ENCODE data around the gene PCAT6. TPM values are rescaled to one million over a fixed set of nuclear protein-coding genes. Genes with fewer than 3 reads are reported as not detected.
A peak's percentile ranks its signal among the peaks of the same experiment; 100 is the strongest.

PCAT6 gene
- total and polyA plus RNA-seq, 7 experiments from 2014 or later = 0.70 to 1.5 (median 0.94) TPM; not detected in 3

GRCh38 chr1:202836623-202837403, 26.1 kb downstream of the PCAT6 start:
- Histone ChIP-seq H3K27ac (ENCODE audit: low read depth, low read length) (no peak overlapping the region), H3K4me1 (ENCODE audit: control insufficient read depth in 2 of 2, insufficient read depth in 2 of 2, low read length in 2 of 2) (peaks cover 20% of the 10 kb centered on the region in 2 donors), H3K36me3 (ENCODE audit: control insufficient read depth in 2 of 3, insufficient read depth in 3 of 3, low read length in 3 of 3) (no peaks in the 10 kb centered on the region), H3K27me3 (ENCODE audit: control insufficient read depth in 2 of 2, insufficient read depth in 2 of 2, low read length in 2 of 2) (no peaks in the 10 kb centered on the region), H3K4me3 (ENCODE audit: low read length) (no peak overlapping the region), H3K9me3 (ENCODE audit: control insufficient read depth in 2 of 3, low read length in 3 of 3) (no peaks in the 10 kb centered on the region)
- POLR2A ChIA-PET = no interaction called here
- Mint-ChIP-seq H3K9me3 (no peaks in the 10 kb centered on the region), H3K27ac (peak overlapping the region in 3 of 9 donors; percentile 13 to 87 (median 43)), H3K36me3 (peaks cover 0 to 1% (median 0%) of the 10 kb centered on the region in 5 donors), H3K4me1 (peaks cover 10 to 60% (median 28%) of the 10 kb centered on the region in 7 donors), H3K27me3 (peaks cover 0 to 6% (median 0%) of the 10 kb centered on the region in 5 donors), H3K4me3 (peak overlapping the region in 4 of 10 donors; percentile 6 to 84 (median 42))
- intact Hi-C loops (cut with micrococcal nuclease) = loop anchor here in 1 of 2 donors (5.0 kb wide), 1 partner anchor 35 kb away; no protein-coding TSS in a partner anchor
- ATAC-seq (peak; percentile 64), DNase-seq (no peak)
- CTCF ChIA-PET = no interaction called here

DNA sequence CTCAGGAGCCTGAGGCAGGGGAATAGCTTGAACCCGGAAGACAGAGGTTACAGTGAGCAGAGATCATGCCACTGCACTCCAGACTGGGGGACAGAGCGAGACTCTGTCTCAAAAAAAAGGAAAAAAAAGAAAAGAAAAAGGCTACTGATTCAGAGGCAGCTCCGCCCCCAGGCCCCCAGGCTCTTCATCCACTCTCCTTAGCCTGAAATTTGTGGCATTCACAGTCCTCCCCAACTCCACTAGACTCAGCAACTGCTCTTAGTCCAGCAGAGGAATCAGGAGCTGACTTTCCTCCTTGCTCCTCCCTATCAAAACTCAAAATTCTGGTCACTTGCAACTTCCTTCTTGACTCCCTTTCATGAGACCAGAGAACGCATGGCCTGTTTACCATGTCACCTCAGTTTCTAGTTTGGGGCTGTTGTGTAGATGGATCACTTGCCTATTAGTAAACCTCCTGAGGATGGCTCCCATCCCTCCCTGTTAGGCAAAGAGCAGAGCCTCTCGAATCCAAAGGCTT, 27.1 kb downstream of the PCAT6 start:
- POLR2A ChIA-PET = no interaction called here
- no peaks in the 10 kb centered on the region for H3K36me3 Mint-ChIP-seq
- peaks cover 10 to 52% (median 28%) of the 10 kb centered on the region in 7 donors for H3K4me1 Mint-ChIP-seq
- Histone ChIP-seq H3K27me3 (ENCODE audit: control insufficient read depth in 2 of 2, insufficient read depth in 2 of 2, low read length in 2 of 2) (no peaks in the 10 kb centered on the region), H3K4me3 (ENCODE audit: low read length) (no peak overlapping the region), H3K9me3 (ENCODE audit: control insufficient read depth in 2 of 3, low read length in 3 of 3) (no peaks in the 10 kb centered on the region), H3K36me3 (ENCODE audit: control insufficient read depth in 2 of 3, insufficient read depth in 3 of 3, low read length in 3 of 3) (no peaks in the 10 kb centered on the region), H3K4me1 (ENCODE audit: control insufficient read depth in 2 of 2, insufficient read depth in 2 of 2, low read length in 2 of 2) (peaks cover 20% of the 10 kb centered on the region in 2 donors), H3K27ac (ENCODE audit: low read depth, low read length) (no peak overlapping the region)
- peaks cover 0 to 6% (median 0%) of the 10 kb centered on the region in 5 donors for H3K27me3 Mint-ChIP-seq
- ATAC-seq (no peak), DNase-seq (no peak)
- peak overlapping the region in 1 of 10 donors; percentile 37 for H3K4me3 Mint-ChIP-seq
- no peaks in the 10 kb centered on the region for H3K9me3 Mint-ChIP-seq
- intact Hi-C loops (cut with micrococcal nuclease) = loop anchor here in 1 of 2 donors (5.0 kb wide), 1 partner anchor 36 kb away; no protein-coding TSS in a partner anchor
- CTCF ChIA-PET = no interaction called here
- H3K27ac Mint-ChIP-seq = peak overlapping the region in 1 of 9 donors; percentile 54

GRCh38 chr1:202843081-202843480, 32.3 kb downstream of the PCAT6 start:
- no peak overlapping the region for H3K27ac Mint-ChIP-seq
- H3K4me1 ChIP-seq (ENCODE audit: control insufficient read depth in 2 of 2, insufficient read depth in 2 of 2, low read length in 2 of 2) = no peaks in the 10 kb centered on the region
- CTCF ChIA-PET = no interaction called here
- H3K27me3 ChIP-seq (ENCODE audit: control insufficient read depth in 2 of 2, insufficient read depth in 2 of 2, low read length in 2 of 2) = no peaks in the 10 kb centered on the region
- no peak overlapping the region for H3K27ac ChIP-seq (ENCODE audit: low read depth, low read length)
- H3K4me1 Mint-ChIP-seq = peaks cover 0 to 18% (median under 1%) of the 10 kb centered on the region in 7 donors
- no peak overlapping the region for H3K4me3 ChIP-seq (ENCODE audit: low read length)
- H3K9me3 Mint-ChIP-seq = no peaks in the 10 kb centered on the region
- H3K9me3 ChIP-seq (ENCODE audit: control insufficient read depth in 2 of 3, low read length in 3 of 3) = no peaks in the 10 kb centered on the region
- H3K4me3 Mint-ChIP-seq = no peak overlapping the region
- POLR2A ChIA-PET = no interaction called here
- H3K36me3 ChIP-seq (ENCODE audit: control insufficient read depth in 2 of 3, insufficient read depth in 3 of 3, low read length in 3 of 3) = no peaks in the 10 kb centered on the region
- no peaks in the 10 kb centered on the region for H3K36me3 Mint-ChIP-seq
- peaks cover 0 to 8% (median 6%) of the 10 kb centered on the region in 5 donors for H3K27me3 Mint-ChIP-seq
- ATAC-seq (no peak), DNase-seq (no peak)
- intact Hi-C loops (cut with micrococcal nuclease) = no loop called here

DNA sequence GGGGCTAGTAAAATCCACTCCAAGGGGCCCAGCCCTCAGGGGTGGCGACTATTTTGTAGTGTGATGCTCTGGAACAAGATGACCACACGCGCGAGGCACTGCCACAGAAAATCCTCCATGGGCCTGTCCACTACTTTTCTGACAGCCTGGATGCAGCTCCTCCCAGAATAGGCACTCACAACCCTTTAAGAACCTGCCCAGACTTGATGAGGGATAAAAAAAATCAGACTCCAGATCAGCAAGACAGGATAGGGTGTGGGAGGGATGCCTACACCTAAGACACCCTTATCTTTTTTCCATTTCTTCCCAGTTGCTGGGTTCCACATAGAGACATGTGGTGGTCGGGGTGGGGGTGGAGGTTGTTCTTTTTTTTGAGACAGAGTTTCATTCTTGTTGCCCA, 33.5 kb downstream of the PCAT6 start:
- H3K36me3 Mint-ChIP-seq = no peaks in the 10 kb centered on the region
- H3K27ac Mint-ChIP-seq = no peak overlapping the region
- Histone ChIP-seq H3K27me3 (ENCODE audit: control insufficient read depth in 2 of 2, insufficient read depth in 2 of 2, low read length in 2 of 2) (no peaks in the 10 kb centered on the region), H3K4me3 (ENCODE audit: low read length) (no peak overlapping the region), H3K36me3 (ENCODE audit: control insufficient read depth in 2 of 3, insufficient read depth in 3 of 3, low read length in 3 of 3) (no peaks in the 10 kb centered on the region), H3K9me3 (ENCODE audit: control insufficient read depth in 2 of 3, low read length in 3 of 3) (no peaks in the 10 kb centered on the region), H3K4me1 (ENCODE audit: control insufficient read depth in 2 of 2, insufficient read depth in 2 of 2, low read length in 2 of 2) (no peaks in the 10 kb centered on the region), H3K27ac (ENCODE audit: low read depth, low read length) (no peak overlapping the region)
- no peak for ATAC-seq
- H3K4me1 Mint-ChIP-seq = peaks cover 0 to 21% (median 0%) of the 10 kb centered on the region in 7 donors
- POLR2A ChIA-PET = no interaction called here
- intact Hi-C loops (cut with micrococcal nuclease) = no loop called here
- H3K27me3 Mint-ChIP-seq = peaks cover 0 to 8% (median 6%) of the 10 kb centered on the region in 5 donors
- H3K9me3 Mint-ChIP-seq = no peaks in the 10 kb centered on the region
- H3K4me3 Mint-ChIP-seq = no peak overlapping the region
- DNase-seq = no peak
- CTCF ChIA-PET = no interaction called here

DNA sequence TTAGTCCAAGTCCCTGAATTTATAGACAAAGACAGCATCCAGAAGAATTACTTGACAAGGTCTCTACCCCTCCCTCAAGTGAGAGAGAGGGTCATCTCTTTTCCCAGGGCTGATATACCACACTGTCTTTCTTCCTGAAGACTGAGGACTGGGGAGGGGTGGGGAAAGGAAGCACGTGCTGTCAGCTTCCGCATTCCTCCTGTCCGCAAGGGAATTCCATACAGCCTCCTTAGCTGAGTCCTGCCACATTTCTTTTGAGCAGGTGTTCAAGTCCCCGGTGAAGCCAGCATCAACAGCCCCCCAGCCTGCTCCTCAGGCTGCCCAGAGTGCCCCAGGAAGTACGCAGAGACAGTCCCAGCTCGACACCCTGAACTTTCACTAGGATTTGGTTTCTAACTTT, 34.2 kb downstream of the PCAT6 start:
- Mint-ChIP-seq H3K9me3 (no peaks in the 10 kb centered on the region), H3K36me3 (no peaks in the 10 kb centered on the region), H3K27ac (no peak overlapping the region), H3K27me3 (peaks cover 0 to 8% (median 6%) of the 10 kb centered on the region in 5 donors), H3K4me1 (peaks cover 0 to 24% (median 0%) of the 10 kb centered on the region in 7 donors), H3K4me3 (no peak overlapping the region)
- no peaks in the 10 kb centered on the region for H3K27me3 ChIP-seq (ENCODE audit: control insufficient read depth in 2 of 2, insufficient read depth in 2 of 2, low read length in 2 of 2)
- DNase-seq (no peak), ATAC-seq (no peak)
- H3K9me3 ChIP-seq (ENCODE audit: control insufficient read depth in 2 of 3, low read length in 3 of 3) = no peaks in the 10 kb centered on the region
- intact Hi-C loops (cut with micrococcal nuclease) = no loop called here
- no peak overlapping the region for H3K4me3 ChIP-seq (ENCODE audit: low read length)
- H3K4me1 ChIP-seq (ENCODE audit: control insufficient read depth in 2 of 2, insufficient read depth in 2 of 2, low read length in 2 of 2) = no peaks in the 10 kb centered on the region
- H3K27ac ChIP-seq (ENCODE audit: low read depth, low read length) = no peak overlapping the region
- no peaks in the 10 kb centered on the region for H3K36me3 ChIP-seq (ENCODE audit: control insufficient read depth in 2 of 3, insufficient read depth in 3 of 3, low read length in 3 of 3)
- CTCF ChIA-PET = no interaction called here
- POLR2A ChIA-PET = interaction anchor here (0.6 kb wide), 1 partner anchor 34 kb away, joined by 3 read pairs; the partner anchor contains the start of gene PCAT6

GRCh38 chr1:202848191-202848542, 37.4 kb downstream of the PCAT6 start:
- Histone ChIP-seq H3K4me3 (ENCODE audit: low read length) (no peak overlapping the region), H3K36me3 (ENCODE audit: control insufficient read depth in 2 of 3, insufficient read depth in 3 of 3, low read length in 3 of 3) (no peaks in the 10 kb centered on the region), H3K9me3 (ENCODE audit: control insufficient read depth in 2 of 3, low read length in 3 of 3) (no peaks in the 10 kb centered on the region), H3K4me1 (ENCODE audit: control insufficient read depth in 2 of 2, insufficient read depth in 2 of 2, low read length in 2 of 2) (no peaks in the 10 kb centered on the region), H3K27ac (ENCODE audit: low read depth, low read length) (no peak overlapping the region), H3K27me3 (ENCODE audit: control insufficient read depth in 2 of 2, insufficient read depth in 2 of 2, low read length in 2 of 2) (no peaks in the 10 kb centered on the region)
- Mint-ChIP-seq H3K27me3 (peaks cover 0 to 8% (median 0%) of the 10 kb centered on the region in 5 donors), H3K36me3 (no peaks in the 10 kb centered on the region), H3K4me1 (peaks cover 0 to 35% (median 0%) of the 10 kb centered on the region in 7 donors), H3K4me3 (no peak overlapping the region), H3K9me3 (no peaks in the 10 kb centered on the region), H3K27ac (peak overlapping the region in 1 of 9 donors; percentile 29)
- ATAC-seq (no peak), DNase-seq (no peak)
- intact Hi-C loops (cut with micrococcal nuclease) = no loop called here
- CTCF ChIA-PET = interaction anchor here (0.6 kb wide), 1 partner anchor 894 kb away, joined by 3 read pairs; no protein-coding TSS in a partner anchor
- POLR2A ChIA-PET = no interaction called here
